GM13976 (cell line): ENCODE measurements around the gene A3GALT2.

ENCODE experiments used
- DNase-seq: peaks from one replicate; pipeline ENCODE4 v3.0.0; 2012; ENCODE audit warnings: low spot score
- in situ Hi-C: fragments of 300-500 bp; cut with MboI; formaldehyde crosslinking; loops from one replicate; pipeline ENCODE4 v1.12.0; 2022; ENCODE audit warnings: low sequenced_read_pairs, mixed read lengths, inconsistent platforms; ENCODE audit not compliant: unreplicated experiment
- TF ChIP-seq, protein P1 (sequence below): IDR thresholded peaks from 2 replicates; pipeline ENCODE4 v1.5.1; 2012; ENCODE audit warnings: borderline replicate concordance, mild to moderate bottlenecking; ENCODE audit not compliant: insufficient read depth; ENCODE audit errors: extremely low read depth, missing control alignments, control extremely low read depth

The A3GALT2 gene

DNA sequence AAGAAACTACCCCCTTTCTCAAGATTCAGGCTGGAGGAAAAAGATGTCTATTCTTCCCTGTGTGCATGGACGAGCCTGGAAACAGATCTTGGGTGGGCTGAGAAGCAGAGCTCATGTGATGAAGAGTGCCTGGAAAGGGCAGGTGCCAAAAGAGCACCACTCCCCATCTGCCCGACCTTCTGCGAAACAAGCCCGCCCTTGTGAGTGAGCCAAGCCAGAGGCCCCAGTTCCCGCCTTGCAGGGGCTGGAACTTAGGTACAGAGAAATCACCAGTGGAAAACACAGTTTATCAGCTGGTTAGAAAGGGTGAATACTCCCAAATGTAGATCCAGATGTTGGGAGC, 26.7 kb upstream of the A3GALT2 start:
- in situ Hi-C loops: no loop called here
- DNase-seq: no peak
- TF ChIP-seq, protein P1, sequence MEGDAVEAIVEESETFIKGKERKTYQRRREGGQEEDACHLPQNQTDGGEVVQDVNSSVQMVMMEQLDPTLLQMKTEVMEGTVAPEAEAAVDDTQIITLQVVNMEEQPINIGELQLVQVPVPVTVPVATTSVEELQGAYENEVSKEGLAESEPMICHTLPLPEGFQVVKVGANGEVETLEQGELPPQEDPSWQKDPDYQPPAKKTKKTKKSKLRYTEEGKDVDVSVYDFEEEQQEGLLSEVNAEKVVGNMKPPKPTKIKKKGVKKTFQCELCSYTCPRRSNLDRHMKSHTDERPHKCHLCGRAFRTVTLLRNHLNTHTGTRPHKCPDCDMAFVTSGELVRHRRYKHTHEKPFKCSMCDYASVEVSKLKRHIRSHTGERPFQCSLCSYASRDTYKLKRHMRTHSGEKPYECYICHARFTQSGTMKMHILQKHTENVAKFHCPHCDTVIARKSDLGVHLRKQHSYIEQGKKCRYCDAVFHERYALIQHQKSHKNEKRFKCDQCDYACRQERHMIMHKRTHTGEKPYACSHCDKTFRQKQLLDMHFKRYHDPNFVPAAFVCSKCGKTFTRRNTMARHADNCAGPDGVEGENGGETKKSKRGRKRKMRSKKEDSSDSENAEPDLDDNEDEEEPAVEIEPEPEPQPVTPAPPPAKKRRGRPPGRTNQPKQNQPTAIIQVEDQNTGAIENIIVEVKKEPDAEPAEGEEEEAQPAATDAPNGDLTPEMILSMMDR: no peak

GRCh38 chr1:33346927-33347649, 26.2 kb upstream of the A3GALT2 start:
- DNase-seq: no peak
- TF ChIP-seq, protein P1: no peak
- in situ Hi-C loops: no loop called here

DNA sequence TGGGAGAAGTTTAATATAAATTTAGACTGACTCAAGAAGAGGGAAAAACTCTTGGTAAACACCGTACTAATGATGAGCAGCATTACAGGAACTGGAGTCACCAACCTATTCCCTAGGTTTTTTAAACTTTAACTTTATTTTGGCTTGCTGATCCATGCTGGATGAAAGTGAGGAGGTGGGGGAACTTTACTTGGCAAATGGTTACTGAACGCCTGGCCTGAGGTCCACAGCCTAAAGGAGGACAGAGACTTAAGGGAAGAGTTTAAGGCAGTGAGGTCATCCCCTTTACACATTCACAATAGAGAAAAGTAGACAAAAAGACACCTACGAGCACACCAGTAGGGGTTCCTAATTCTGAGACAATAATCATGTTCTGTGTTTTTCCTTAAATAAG, 25.6 kb upstream of the A3GALT2 start:
- DNase-seq: no peak
- in situ Hi-C loops: no loop called here
- TF ChIP-seq, protein P1: no peak

DNA sequence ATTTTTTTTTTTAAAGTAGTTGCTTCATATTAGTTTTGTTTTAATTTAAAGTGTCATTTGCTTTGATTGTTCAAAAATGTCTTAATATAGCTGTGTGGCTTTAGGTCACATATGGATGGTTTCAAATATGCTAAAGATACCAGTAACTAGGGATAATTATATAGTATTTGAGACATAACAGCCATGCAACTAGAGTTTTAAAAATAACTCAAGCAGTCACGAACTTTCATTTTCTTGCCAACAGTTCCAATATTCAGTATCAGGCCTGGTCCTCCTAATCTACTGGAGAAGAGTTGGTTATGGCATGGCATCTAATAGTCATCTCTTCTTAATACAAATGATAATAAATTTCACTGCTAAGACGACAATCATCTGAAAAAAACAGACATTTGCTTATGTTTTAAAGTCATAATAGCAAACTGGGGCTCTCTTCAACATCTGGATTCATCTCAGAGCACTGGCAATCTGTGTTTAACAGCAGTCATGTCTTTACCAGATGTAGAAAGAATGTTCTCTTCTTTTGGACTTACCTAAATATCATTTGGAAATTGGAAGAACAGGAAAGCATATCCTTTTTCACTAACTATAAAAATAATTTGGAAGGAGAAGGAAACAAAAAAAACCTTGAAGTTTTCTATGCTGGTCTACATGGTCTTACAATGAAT, 24.1 kb upstream of the A3GALT2 start:
- DNase-seq: no peak
- TF ChIP-seq, protein P1: no peak
- in situ Hi-C loops: no loop called here

DNA sequence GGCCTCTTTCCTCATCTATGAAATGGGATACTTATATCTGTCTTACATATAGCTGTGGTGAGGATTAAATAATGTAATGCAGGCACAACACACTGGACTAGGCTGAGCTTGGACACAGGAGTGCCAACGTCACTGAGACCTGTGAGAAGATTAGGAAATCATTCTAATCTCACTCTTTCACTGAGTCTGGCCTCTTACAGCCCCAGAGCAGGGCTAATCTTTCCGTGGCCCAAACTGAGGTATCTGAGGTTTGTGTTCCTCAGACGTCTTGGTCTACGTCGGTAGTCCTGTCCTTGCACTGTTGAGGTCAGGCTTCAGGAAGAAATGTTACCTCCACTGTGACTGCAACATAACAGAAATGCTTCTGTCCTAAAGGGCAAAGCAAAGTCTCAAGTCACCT, 22.6 kb upstream of the A3GALT2 start:
- no peak for DNase-seq
- in situ Hi-C loops: no loop called here
- TF ChIP-seq, protein P1: no peak

- TF ChIP-seq, protein P1: no peak
- DNase-seq: no peak
These were observed 21.3 kb upstream of the A3GALT2 start for GRCh38 chr1:33342041-33342723.

More at GRCh38 chr1:33342041-33342723, 21.3 kb upstream of the A3GALT2 start:
- in situ Hi-C loops: no loop called here
